Right lobe of liver (tissue), 6 donors: Measurements from ENCODE around the gene ZMYND11. TPM values are rescaled to one million over a fixed set of nuclear protein-coding genes. Genes with fewer than 3 reads are reported as not detected.

Experiments
- ATAC-seq, 4 donors: fragments of 200-7000 bp; cut with Tn5 transposase; one replicate each; pipeline ENCODE4 v1.9.1; 2020; ENCODE audit warnings: mild to moderate bottlenecking in 4 of 4, moderate library complexity in 4 of 4
- DNase-seq, 3 donors: peaks; one replicate each; pipeline ENCODE4 v3.0.0-alpha.2; 2020
- H3K27ac ChIP-seq, 3 donors: fragments of 200-600 bp; one replicate each; pipeline ENCODE4 v1.8.0; 2022
- H3K27me3 ChIP-seq, 2 donors: fragments of 200-600 bp; one replicate each; pipeline ENCODE4 v1.8.0; 2022
- H3K36me3 ChIP-seq, 4 donors: fragments of 200-600 bp; sonication (generic) in 1 of 4; one replicate each; pipeline versions ENCODE4 v1.5.1 to v1.8.0; 2017 to 2022; ENCODE audit warnings: control low read depth in 1 of 4
- H3K4me1 ChIP-seq, 4 donors: fragments of 200-600 bp; sonication (generic) in 1 of 4; one replicate each; pipeline versions ENCODE4 v1.5.1 to v1.8.0; 2017 to 2022; ENCODE audit warnings: control low read depth in 1 of 4
- H3K4me3 ChIP-seq, 3 donors: fragments of 200-600 bp; one replicate each; pipeline ENCODE4 v1.8.0; 2022
- H3K9me3 ChIP-seq, 4 donors: fragments of 200-600 bp; sonication (generic) in 1 of 4; one replicate each; pipeline versions ENCODE4 v1.5.1 to v1.8.0; 2017 to 2022; ENCODE audit warnings: control low read depth in 1 of 4
- CTCF ChIP-seq, 4 donors: fragments of 200-600 bp in 3 of 4; fragments of 450-650 bp in 1 of 4; IDR thresholded peaks; one replicate each; pipeline versions ENCODE4 v1.5.1 to v1.8.0; 2016 to 2022; ENCODE audit warnings: antibody characterized with exemption in 4 of 4, mild to moderate bottlenecking in 2 of 4
- POLR2A ChIP-seq: fragments of 450-650 bp; IDR thresholded peaks from one replicate; pipeline ENCODE4 v1.6.1; 2017; ENCODE audit warnings: antibody characterized with exemption, mild to moderate bottlenecking
- WGBS: methylation state at CpG from one replicate; pipeline ENCODE4 v1.1.6; 2018; ENCODE audit warnings: low coverage, low lambda C conversion rate; ENCODE audit not compliant: insufficient coverage; ENCODE audit errors: missing lambda C conversion rate; 5-methylcytosine and 5-hydroxymethylcytosine counted together
- intact Hi-C, 2 donors: fragments of 100-400 bp; cut with DNase I; formaldehyde crosslinking; loops; one replicate each; pipeline versions ENCODE4 v1.11.2 to v1.14.1; 2022
- total RNA-seq, 6 experiments: library from RNA; depleted of rRNA in 2 of 6; stranded (reverse); fragments of >200 nt in 2 of 6; fragmentation: NEBNext Ultra II Directional in 3 of 6; extraction: Animal tissue kit (Norgen Biotek cat#: 25700) in 3 of 6; gene quantifications; one replicate each; pipeline versions ENCODE4 v1.1.0 to v1.2.4, GENCODE V29; 2016 to 2023
- donor health status: DM: no; HTN: yes; CAD: no.
- donor health status: DM: no; HTN: no; CAD: no.
- donor health status: DM: no; HTN: no; CAD: no.
- donor health status: DM: no; HTN: yes; CAD: no.
- donor health status: DM: no; HTN: yes; CAD: no.

The ZMYND11 gene
- total RNA-seq, 6 experiments from 2014 or later = 22.5 to 30.6 (median 24.4) TPM

GRCh38 chr10:274866-275265, 139.6 kb downstream of the ZMYND11 start:
- H3K36me3 ChIP-seq = peaks cover 0 to 7% (median 0%) of the 10 kb centered on the region in 4 donors
- H3K27ac ChIP-seq = no peak overlapping the region
- H3K9me3 ChIP-seq = no peaks in the 10 kb centered on the region
- no peak for DNase-seq
- H3K4me3 ChIP-seq = no peak overlapping the region
- ATAC-seq = no peak
- H3K4me1 ChIP-seq = no peaks in the 10 kb centered on the region
- intact Hi-C loops = no loop called here
- WGBS = 70% methylated on average over 2 of the region's 2 CpGs
- no peaks in the 10 kb centered on the region for H3K27me3 ChIP-seq
- TF ChIP-seq POLR2A (no peak), CTCF (IDR thresholded peaks at IDR 0.05) (no peak)

- Histone ChIP-seq H3K36me3 (peaks cover 0 to 10% (median 0%) of the 10 kb centered on the region in 4 donors), H3K27ac (no peak overlapping the region), H3K4me3 (no peak overlapping the region), H3K27me3 (no peaks in the 10 kb centered on the region), H3K9me3 (no peaks in the 10 kb centered on the region), H3K4me1 (no peaks in the 10 kb centered on the region)
- 94% methylated on average over 7 of the region's 18 CpGs for WGBS
- ATAC-seq = no peak
- intact Hi-C loops = no loop called here
- no peak for TF ChIP-seq POLR2A
- no peak for TF ChIP-seq CTCF (IDR thresholded peaks at IDR 0.05)
- no peak for DNase-seq
Measured at GRCh38 chr10:275680-276079, 140.4 kb downstream of the ZMYND11 start.

- DNase-seq (no peak), ATAC-seq (no peak)
- no peak overlapping the region for H3K27ac ChIP-seq
- no peaks in the 10 kb centered on the region for H3K9me3 ChIP-seq
- no peak for TF ChIP-seq POLR2A
- TF ChIP-seq CTCF (IDR thresholded peaks at IDR 0.05) = no peak
- H3K36me3 ChIP-seq = peaks cover 0 to 17% (median 0%) of the 10 kb centered on the region in 4 donors
- no peaks in the 10 kb centered on the region for H3K27me3 ChIP-seq
- intact Hi-C loops = no loop called here
- WGBS = 90% methylated on average over 2 of the region's 19 CpGs
- H3K4me1 ChIP-seq = no peaks in the 10 kb centered on the region
- no peak overlapping the region for H3K4me3 ChIP-seq
Measured at GRCh38 chr10:277963-278362, 142.7 kb downstream of the ZMYND11 start.

- ATAC-seq (no peak), DNase-seq (no peak)
- peaks cover 0 to 17% (median under 1%) of the 10 kb centered on the region in 4 donors for H3K36me3 ChIP-seq
- 85% methylated on average over 3 of the region's 5 CpGs for WGBS
- H3K9me3 ChIP-seq = no peaks in the 10 kb centered on the region
- H3K4me3 ChIP-seq = no peak overlapping the region
- intact Hi-C loops = no loop called here
- H3K27me3 ChIP-seq = no peaks in the 10 kb centered on the region
- no peaks in the 10 kb centered on the region for H3K4me1 ChIP-seq
- no peak for TF ChIP-seq POLR2A
- no peak for TF ChIP-seq CTCF (IDR thresholded peaks at IDR 0.05)
- no peak overlapping the region for H3K27ac ChIP-seq
Measured at GRCh38 chr10:278707-279106, 143.5 kb downstream of the ZMYND11 start.

- Histone ChIP-seq H3K27ac (no peak overlapping the region), H3K36me3 (peaks cover 0 to 21% (median under 1%) of the 10 kb centered on the region in 4 donors)
- no peak for ATAC-seq
Measured at GRCh38 chr10:279232-279631, 144.0 kb downstream of the ZMYND11 start.

More at GRCh38 chr10:279232-279631, 144.0 kb downstream of the ZMYND11 start:
- Histone ChIP-seq H3K9me3 (no peaks in the 10 kb centered on the region), H3K4me1 (no peaks in the 10 kb centered on the region), H3K27me3 (no peaks in the 10 kb centered on the region), H3K4me3 (no peak overlapping the region)
- no peak for DNase-seq
- intact Hi-C loops = no loop called here
- TF ChIP-seq CTCF (IDR thresholded peaks at IDR 0.05) = no peak
- TF ChIP-seq POLR2A = no peak
- 97% methylated on average over 5 of the region's 9 CpGs for WGBS
